Astrocyte (in vitro differentiated cells and primary cell): ENCODE measurements around the gene TMEM161B.

Experiments
- EZH2 ChIP-seq: IDR thresholded peaks from 2 replicates; pipeline ENCODE4 v1.6.1; 2012; ENCODE audit warnings: mild to moderate bottlenecking, low read length, inconsistent platforms; ENCODE audit not compliant: insufficient read depth
- TF ChIP-seq, protein P1 (sequence below): IDR thresholded peaks from 2 replicates; pipeline ENCODE4 v1.5.1; 2011; ENCODE audit warnings: low read depth, mild to moderate bottlenecking, inconsistent platforms, low read length, moderate library complexity; ENCODE audit not compliant: insufficient read depth

DNA sequence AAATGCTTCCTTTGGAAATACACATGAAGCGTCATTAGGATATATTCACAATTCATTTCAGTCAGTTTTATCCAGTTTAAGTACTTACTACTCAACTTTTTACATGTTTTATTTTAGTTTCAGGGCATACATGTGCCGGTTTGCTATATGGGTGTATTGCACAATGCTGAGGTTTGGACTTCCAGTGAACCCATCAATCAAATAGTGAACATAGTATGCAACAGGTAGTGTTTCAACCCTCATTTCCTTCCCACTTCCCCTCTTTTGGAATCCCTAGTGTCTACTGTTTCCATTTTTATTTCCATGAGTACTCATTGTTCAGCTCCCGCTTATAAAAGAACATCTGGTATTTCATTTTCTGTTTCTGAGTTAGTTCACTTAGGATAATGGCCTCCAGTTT lies 74.7 kb downstream of the TMEM161B start:
- TF ChIP-seq, protein P1, sequence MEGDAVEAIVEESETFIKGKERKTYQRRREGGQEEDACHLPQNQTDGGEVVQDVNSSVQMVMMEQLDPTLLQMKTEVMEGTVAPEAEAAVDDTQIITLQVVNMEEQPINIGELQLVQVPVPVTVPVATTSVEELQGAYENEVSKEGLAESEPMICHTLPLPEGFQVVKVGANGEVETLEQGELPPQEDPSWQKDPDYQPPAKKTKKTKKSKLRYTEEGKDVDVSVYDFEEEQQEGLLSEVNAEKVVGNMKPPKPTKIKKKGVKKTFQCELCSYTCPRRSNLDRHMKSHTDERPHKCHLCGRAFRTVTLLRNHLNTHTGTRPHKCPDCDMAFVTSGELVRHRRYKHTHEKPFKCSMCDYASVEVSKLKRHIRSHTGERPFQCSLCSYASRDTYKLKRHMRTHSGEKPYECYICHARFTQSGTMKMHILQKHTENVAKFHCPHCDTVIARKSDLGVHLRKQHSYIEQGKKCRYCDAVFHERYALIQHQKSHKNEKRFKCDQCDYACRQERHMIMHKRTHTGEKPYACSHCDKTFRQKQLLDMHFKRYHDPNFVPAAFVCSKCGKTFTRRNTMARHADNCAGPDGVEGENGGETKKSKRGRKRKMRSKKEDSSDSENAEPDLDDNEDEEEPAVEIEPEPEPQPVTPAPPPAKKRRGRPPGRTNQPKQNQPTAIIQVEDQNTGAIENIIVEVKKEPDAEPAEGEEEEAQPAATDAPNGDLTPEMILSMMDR, result no peak
- no peak for TF ChIP-seq EZH2
